ENCODE data around the gene ZNF473. TPM values are rescaled to one million over a fixed set of nuclear protein-coding genes. Genes with fewer than 3 reads are reported as not detected.
"Not testable (repeated sequence)": the region's sequence is repeated elsewhere in the genome, so short reads cannot be mapped to it uniquely, and the experiment has no call there.

Gene ZNF473
- total RNA-seq, 2 donors from 2014 or later, result 5.8 to 7.6 TPM

GRCh38 chr19:50043967-50044366 lies 18.2 kb downstream of the ZNF473 start:
- no peak for DNase-seq (ENCODE audit: low spot score)
- intact Hi-C loops (cut with DNase I), result no loop called here

- intact Hi-C loops (cut with DNase I), result no loop called here
These were observed 19.1 kb downstream of the ZNF473 start for GRCh38 chr19:50044922-50045321.

DNA sequence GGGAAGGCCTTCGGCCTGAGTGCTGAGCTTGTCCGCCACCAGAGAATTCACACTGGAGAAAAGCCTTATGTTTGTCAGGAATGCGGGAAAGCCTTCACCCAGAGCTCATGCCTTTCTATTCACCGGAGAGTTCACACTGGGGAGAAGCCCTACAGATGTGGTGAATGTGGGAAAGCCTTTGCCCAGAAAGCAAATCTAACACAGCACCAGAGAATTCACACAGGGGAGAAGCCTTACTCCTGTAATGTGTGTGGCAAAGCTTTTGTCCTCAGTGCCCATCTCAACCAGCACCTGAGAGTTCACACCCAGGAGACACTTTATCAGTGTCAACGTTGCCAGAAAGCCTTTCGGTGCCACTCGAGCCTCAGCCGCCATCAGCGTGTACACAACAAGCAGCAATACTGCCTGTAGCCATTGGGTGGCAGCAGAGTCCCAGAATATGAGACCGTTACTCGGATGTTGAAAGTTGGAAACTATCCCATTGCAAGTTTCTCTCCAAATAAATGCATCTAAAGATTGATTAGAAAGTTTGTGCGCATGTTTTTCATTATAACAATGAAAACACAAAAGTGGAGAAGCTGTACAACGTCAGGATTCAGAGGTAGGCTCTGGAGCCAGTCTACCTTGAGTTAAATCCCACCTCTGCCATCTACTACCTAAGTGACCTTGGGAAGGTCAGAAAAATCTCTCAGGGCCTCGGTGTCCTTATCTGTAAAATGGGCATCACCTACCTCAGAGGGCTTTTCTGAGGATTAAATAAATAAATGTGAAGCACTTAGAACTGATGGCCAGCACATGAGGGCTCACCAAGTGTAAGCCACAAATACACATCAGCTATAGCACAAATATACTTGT lies 21.1 kb downstream of the ZNF473 start:
- DNase-seq (ENCODE audit: low spot score), result no peak
- intact Hi-C loops (cut with DNase I), result no loop called here

More at GRCh38 chr19:50044922-50045321, 19.1 kb downstream of the ZNF473 start:
- no peak for DNase-seq (ENCODE audit: low spot score)

GRCh38 chr19:50047671-50048070 lies 21.9 kb downstream of the ZNF473 start:
- no peak for DNase-seq (ENCODE audit: low spot score)
- intact Hi-C loops (cut with DNase I), result no loop called here

- intact Hi-C loops (cut with DNase I), result no loop called here
- DNase-seq (ENCODE audit: low spot score), result peak; percentile 95
These were observed 24.8 kb downstream of the ZNF473 start for GRCh38 chr19:50050406-50051227.

- DNase-seq (ENCODE audit: low spot score); intact Hi-C loops (cut with DNase I): not testable (repeated sequence)
These were observed 25.6 kb downstream of the ZNF473 start for GRCh38 chr19:50051228-50051895.

- no peak for DNase-seq (ENCODE audit: low spot score)
- intact Hi-C loops (cut with DNase I), result no loop called here
These were observed 26.2 kb downstream of the ZNF473 start for GRCh38 chr19:50051964-50052363.

DNA sequence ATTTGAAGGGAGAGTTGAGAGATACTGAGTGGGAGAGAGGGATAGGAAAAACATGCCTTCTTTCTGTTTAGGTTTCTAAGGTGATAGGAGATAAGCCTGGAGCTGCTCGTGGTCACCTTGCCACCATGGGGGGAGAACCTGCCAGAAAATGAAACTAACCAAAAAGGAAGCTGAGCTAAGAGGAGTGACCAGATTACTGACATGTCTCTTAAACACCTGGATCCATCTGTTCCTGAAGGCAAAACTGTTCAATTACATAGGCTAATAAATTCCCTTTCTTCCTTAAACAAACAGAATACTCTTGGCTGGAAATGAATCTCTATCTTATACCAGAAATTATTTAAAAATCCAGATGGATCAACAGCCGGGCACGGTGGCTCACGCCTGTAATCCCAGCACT lies 27.3 kb downstream of the ZNF473 start:
- intact Hi-C loops (cut with DNase I), result no loop called here
- DNase-seq (ENCODE audit: low spot score), result no peak

- intact Hi-C loops (cut with DNase I), result no loop called here
These were observed 32.6 kb downstream of the ZNF473 start for GRCh38 chr19:50058425-50058824.

DNA sequence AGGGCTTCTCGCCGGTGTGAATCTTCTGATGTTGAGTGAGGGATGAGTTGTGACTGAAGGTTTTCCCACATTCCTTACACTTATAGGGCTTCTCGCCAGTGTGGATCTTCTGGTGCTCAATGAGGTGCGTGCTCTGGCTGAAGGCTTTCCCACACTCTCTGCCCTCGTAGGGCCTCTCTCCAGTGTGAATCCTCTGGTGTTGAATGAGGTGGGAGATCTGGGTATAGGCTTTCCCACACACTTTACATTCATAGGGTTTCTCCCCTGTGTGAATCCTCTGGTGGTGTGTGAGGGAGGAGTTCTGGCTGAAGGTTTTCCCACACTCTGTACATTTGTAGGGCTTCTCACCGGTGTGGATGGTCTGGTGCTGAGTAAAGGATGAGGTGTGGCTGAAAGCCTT lies 33.2 kb downstream of the ZNF473 start:
- intact Hi-C loops (cut with DNase I), result no loop called here
- DNase-seq (ENCODE audit: low spot score), result no peak

More at GRCh38 chr19:50058425-50058824, 32.6 kb downstream of the ZNF473 start:
- no peak for DNase-seq (ENCODE audit: low spot score)

DNA sequence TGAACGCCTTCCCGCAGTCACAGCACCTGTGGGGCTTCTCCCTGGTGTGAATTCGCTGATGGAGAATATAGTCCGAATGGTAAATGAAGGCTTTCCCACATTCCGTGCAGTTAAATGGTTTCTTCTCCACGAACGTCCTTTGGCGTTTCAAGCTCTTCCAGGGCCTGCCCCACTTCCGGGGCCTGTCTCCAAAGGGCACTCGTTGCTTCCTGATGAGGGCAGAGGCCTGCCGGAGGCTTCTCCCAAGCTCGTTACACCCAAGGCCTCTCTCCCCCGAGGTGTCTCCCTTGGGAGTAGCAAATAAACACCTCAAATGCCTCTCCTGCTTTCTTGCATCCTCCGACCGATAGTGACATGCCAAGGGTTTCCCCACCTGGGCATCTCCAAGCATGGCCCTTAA lies 34.3 kb downstream of the ZNF473 start:
- no peak for DNase-seq (ENCODE audit: low spot score)
- intact Hi-C loops (cut with DNase I), result no loop called here

GRCh38 chr19:50061650-50062049 lies 35.8 kb downstream of the ZNF473 start:
- intact Hi-C loops (cut with DNase I), result no loop called here
- no peak for DNase-seq (ENCODE audit: low spot score)

DNA sequence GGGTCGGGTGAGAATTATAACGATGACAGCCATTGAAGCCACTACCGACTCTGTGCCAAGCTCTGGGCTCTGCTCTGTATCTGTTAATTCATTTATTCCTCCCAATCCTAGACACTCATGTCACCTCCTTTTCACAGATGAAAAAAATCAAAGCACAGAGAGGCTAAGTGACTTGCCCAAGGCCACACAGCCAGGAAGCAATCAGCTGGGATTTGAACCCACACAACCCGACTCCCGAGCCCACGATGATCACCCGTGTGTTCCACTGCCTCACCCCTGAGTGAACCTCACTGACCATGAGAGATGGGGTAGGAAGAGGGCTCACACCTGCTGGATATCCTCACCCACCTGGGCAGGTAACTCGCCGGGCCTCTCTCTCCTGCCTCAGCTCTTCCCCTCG lies 40.1 kb downstream of the ZNF473 start:
- no peak for DNase-seq (ENCODE audit: low spot score)
- intact Hi-C loops (cut with DNase I), result no loop called here

DNA sequence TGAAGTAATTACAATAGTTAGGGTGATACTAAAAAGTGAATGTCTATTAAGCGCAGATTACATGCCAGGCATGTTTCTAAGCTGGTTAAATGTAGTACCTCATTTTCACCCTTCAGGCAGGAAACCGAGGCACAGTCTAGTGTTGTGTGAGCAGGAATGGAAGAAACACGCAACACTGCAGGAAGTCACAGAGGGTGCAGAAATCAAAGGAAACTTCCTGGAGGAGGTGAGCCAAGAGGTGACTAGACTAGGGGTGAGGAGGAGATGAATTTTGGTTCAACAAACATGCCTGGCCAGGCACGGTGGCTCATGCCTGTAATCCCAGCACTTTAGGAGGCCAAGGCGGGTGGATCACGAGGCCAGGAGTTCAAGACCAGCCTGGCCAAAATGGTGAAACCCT lies 41.8 kb downstream of the ZNF473 start:
- intact Hi-C loops (cut with DNase I), result no loop called here

GRCh38 chr19:50068382-50068781 lies 42.6 kb downstream of the ZNF473 start:
- intact Hi-C loops (cut with DNase I); DNase-seq (ENCODE audit: low spot score): not testable (repeated sequence)

More for the DNA sequence above, 41.8 kb downstream of the ZNF473 start:
- no peak for DNase-seq (ENCODE audit: low spot score)

- DNase-seq (ENCODE audit: low spot score); intact Hi-C loops (cut with DNase I): not testable (repeated sequence)
These were observed 49.3 kb downstream of the ZNF473 start for GRCh38 chr19:50075076-50075475.

- intact Hi-C loops (cut with DNase I); DNase-seq (ENCODE audit: low spot score): not testable (repeated sequence)
These were observed 50.0 kb downstream of the ZNF473 start for GRCh38 chr19:50075644-50076372.

DNA sequence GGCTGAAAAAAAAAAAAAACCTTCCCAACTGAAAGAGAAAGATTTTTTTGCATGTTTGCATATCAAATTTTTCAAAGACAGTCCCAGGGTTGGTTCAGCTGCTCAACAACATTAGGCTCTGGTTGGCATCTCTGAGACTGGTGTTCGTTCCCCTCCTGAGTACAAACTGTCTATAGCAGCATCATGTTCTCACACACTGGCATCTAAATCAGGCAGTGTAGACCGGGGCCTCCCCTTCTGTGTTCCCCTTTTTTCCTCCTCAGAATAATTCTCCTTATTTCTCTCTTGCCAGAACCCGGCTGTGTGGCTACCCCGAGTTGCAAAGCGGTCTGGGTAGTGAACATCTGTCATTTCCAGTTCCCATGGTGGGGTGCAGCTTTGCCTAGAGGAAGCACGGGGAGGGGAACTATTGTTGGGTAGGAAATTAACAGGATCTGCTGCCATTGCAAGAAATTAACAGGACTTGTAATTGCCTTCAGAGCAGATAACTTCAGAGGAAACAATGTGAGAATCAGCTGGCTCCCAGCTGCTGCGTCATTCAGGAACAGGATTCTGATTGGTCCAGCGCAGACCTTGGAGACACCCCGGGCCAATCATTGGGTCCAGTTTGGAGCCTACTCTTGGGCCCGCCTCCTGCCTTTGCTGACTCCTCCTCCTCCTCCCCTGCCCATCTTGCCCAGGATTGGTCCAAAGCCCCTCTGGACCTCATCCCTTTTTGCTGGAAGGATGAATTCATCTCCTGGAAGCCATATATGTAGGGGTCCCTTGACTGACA lies 51.0 kb downstream of the ZNF473 start:
- DNase-seq (ENCODE audit: low spot score); intact Hi-C loops (cut with DNase I): not testable (repeated sequence)

Data from posterior vena cava (tissue), 2 donors.